Measurements from ENCODE around the gene PCDHA10.

- TF ChIP-seq, protein P1, sequence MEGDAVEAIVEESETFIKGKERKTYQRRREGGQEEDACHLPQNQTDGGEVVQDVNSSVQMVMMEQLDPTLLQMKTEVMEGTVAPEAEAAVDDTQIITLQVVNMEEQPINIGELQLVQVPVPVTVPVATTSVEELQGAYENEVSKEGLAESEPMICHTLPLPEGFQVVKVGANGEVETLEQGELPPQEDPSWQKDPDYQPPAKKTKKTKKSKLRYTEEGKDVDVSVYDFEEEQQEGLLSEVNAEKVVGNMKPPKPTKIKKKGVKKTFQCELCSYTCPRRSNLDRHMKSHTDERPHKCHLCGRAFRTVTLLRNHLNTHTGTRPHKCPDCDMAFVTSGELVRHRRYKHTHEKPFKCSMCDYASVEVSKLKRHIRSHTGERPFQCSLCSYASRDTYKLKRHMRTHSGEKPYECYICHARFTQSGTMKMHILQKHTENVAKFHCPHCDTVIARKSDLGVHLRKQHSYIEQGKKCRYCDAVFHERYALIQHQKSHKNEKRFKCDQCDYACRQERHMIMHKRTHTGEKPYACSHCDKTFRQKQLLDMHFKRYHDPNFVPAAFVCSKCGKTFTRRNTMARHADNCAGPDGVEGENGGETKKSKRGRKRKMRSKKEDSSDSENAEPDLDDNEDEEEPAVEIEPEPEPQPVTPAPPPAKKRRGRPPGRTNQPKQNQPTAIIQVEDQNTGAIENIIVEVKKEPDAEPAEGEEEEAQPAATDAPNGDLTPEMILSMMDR (IDR thresholded peaks at IDR 0.05): no peak
- no peak for TF ChIP-seq POLR2A (IDR thresholded peaks at IDR 0.05)
Measured at GRCh38 chr5:140857987-140858240, 2.2 kb downstream of the PCDHA10 start.
